HG02870 (cell line): Measurements from ENCODE around the gene LAMA4.
"Not testable (repeated sequence)": the region's sequence is repeated elsewhere in the genome, so short reads cannot be mapped to it uniquely, and the experiment has no call there.

ENCODE experiments used
- ATAC-seq: cut with Tn5 transposase; IDR thresholded peaks from one replicate; pipeline ENCODE4 v1.9.1; 2021; ENCODE audit warnings: mild to moderate bottlenecking, moderate library complexity; ENCODE audit not compliant: unreplicated experiment

LAMA4 gene

DNA sequence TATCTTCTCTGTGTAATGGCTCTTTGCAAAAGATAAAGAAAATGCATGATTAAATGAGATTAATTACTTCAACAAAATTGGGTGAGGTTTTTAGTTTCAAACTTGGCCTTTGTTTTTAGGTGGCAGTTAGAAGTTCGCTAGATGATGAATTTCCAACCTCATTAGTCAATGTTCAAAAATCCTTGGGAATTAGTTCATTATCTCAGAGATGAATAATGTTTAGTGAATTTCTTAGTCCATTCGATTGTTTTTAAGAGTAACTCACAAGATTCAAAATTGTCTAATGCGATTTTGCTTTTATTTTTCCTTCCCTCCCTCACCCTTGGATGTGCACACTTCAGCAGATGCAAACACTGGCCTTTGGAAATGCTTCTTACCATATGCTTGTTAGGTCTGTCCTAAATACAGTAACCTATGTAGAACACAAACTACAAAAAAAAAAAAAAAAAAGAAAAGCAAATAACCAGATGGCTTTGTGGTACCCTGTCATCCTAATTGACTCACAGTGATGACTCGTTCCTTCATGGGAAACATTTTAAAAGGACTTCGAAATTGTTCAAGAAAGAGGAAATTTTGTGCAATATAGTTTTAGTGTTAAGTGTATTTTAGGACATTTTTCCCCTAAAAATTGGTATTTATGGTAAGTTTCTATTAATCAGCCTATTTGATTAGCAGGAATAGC lies 100.3 kb downstream of the LAMA4 start:
- ATAC-seq: no peak

DNA sequence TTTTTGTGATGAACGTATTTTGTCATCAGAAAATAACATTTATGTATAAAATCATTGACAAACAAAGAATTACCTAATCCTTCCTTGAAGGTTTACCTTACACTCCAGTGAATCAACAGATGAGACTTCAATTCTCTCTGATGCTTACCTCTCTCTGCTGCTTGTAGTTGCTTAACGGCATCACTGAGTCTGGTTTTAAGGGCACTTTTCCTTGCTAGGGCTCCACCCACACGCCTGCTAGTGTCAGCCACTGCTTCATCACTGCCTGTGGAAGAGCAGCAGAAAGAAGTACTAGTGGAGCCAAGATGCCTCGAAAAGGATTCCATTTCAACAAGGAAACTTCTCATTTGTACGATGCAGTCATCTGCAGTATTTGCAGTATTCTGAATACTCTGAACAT lies 104.0 kb downstream of the LAMA4 start:
- no peak for ATAC-seq

DNA sequence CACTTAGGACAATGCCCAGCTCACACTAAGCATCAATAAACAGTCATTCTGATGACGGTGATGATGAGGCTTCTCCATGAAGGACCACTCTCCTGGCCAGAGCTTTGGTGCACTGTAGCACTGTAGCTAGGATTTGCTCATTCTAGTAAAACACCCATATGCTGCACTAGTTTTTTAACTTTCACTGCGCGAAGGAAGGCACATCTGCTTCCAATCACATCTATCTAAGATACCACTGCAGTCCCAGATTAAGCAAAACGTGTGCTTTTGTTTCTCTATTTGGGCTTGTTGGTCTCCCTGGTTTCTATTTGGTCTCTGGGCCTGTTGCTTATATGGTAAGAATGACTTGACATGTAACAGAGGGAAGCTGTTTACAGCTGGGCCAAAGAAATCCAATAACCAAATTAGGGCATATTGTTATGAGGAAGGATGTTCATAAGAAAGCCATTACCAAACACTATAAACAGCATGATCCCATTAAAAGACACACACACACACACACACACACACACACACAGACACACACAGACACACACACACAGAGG lies 104.6 kb downstream of the LAMA4 start:
- no peak for ATAC-seq

DNA sequence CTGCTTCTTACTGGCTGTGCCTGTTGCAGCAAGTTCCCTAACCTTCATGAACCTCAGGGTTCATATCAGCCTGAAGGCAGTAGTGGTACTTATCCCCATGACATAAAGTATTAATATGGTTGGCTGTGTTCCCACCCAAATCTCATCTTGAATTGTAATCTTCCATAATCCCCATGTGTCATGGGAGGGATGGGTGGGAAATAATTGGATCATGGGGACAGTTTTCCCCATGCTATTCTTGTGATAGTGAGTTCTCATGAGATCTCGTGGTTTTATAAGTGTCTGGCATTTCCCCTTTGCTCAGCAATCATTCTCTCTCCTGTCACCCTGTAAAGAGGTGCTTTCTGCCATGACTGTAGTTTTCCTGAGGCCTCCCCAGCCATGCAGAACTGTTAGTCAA lies 105.1 kb downstream of the LAMA4 start:
- ATAC-seq: no peak

DNA sequence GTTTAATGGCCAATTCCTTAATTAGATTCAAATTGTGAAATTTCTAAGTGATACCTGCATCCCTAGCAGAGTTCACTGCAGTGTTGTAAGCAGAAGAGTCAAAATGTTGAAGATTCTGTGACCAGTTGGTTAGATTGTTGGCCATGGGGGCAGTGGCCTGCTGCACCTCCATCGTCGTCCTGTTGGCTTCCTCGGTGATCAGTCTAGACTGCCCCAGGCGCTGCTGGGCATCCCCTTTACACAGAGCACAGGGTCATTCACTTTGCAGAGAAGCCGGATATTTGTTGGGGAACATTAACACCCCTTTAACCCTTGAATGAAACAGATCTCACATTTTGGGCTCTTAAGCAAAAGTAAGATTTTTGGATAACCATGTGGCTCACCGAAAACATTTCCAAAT lies 106.3 kb downstream of the LAMA4 start:
- no peak for ATAC-seq

DNA sequence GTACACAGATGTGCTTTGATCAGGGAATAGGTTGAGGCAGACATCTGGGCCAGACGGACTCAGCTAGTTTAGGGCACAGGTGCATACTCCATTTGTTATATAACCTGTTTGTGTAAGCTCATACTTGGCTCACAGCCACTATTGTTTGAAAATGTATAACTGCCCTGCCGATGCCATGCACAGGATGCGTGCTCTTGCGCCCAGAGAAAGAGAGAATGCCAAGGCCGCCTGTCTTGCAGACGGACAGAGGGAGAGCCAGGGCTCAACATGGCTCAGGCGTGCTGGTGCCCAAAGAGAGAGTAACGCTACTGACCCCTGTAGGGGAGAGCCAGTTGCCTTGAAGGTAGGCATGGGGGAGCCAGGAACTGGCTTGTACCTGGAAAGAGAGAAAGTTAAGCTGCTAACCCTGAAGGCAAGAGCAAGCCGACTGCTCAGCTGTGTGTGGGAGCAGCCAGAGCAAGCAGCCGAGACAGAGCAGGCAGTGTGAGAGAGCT lies 109.2 kb downstream of the LAMA4 start:
- no peak for ATAC-seq

DNA sequence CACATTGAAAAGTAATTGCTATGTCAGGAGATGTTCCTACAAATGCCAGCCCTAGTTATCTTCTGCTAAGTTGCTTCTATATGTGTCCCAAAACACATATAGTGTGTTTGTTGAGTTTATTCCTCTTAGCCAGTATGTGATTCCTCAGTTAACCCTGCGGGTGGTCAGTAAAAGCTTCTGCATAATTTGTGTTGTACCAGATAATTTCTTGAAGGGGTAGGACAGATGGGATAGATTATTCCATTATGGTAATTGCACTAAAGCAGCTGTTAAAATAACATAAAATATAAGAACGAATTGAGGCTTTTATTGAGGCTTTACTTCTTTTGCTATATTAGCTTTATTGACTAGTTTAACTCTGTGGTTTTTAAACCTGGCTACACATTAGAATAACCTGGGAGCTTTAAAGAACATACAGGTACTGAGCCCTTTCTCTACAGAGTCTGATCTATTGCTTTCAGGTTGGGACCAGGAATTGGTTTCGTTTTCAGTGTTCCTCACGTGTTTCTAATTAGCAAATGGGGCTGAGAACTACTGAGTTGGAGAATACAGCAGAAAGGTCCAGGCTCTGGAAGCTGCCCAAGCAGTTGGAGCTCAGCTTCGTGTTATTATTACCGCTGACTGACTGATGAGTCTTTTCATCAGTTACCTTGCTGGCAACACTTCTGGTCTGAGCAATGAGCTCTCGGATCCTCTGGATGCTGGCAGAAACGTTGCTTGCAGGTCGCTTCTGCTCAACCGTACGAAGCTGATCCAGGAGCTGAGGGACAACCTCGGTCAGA lies 110.0 kb downstream of the LAMA4 start:
- ATAC-seq: no peak

DNA sequence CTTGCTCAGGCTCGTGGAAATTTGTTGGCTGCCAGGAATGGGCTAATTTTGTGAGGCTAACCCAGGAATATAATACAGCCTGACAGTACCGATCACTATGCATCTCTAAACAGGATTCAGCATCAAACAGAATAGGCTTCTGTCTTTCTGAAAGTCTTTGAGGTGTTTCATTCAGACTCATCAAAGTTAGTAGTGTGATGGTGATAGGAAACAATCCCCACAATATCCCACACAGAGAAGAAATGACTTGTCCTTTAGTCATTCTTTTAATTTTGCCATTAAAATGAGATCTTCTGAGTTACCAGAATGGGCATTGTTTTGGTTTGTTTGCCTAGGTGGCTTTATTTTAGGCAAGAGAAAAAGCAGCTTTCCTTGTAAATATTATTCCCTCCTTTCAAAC lies 112.7 kb downstream of the LAMA4 start:
- ATAC-seq: no peak

DNA sequence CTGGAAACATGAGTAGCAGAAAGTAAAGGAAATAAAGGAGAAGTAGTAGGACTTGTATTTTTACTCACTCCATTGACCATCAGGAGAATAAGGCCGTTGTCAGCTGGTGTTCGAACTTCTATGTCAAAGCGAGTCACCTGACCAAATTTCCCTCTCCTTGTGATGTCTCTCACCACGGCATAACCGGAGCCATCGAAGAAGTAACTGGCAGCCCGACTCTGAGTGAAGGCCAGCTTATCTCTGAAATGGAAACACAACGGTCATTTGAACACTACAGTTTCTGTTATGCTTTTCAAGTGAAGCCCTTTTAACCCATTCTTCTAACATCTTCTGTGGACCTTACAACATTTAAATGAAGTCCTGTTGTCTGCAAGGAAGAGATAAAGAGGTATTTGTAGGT lies 115.3 kb downstream of the LAMA4 start:
- no peak for ATAC-seq

DNA sequence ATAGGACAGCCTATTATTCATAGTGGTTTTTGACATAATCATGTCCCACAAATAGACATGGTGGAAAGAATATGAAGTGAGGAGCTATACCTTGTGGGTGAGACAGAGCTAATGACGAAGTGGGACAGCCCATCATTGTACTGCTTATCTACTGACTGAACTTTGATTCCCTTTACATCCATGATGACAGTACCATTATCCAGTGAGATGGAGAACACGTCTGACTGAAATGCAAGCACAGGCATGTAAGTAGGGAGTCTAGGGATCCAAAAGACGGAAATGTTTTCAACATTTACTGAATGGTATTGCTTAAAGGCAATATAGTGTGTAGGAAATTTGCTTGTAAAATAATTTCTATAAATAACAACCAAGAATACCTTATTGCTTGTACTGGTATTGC lies 123.5 kb downstream of the LAMA4 start:
- no peak for ATAC-seq

DNA sequence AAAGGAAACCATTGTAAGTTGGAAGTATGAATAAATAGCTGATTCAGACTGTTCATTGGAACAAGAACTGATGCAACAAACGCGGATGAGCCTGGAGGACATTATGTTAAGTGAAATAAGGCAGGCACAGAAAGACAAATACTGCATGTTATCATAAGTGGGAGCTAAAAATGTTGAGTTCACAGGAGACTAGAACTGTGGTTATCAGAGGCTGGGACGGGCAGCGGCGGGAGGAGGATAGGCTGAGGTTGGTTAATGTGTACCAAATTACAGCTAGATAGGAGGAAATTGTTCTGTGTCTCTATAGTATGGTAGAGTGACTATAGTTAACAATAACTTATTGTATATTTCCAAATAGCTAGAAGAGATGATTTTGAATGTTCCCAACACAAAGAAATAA lies 126.2 kb downstream of the LAMA4 start:
- ATAC-seq: no peak

DNA sequence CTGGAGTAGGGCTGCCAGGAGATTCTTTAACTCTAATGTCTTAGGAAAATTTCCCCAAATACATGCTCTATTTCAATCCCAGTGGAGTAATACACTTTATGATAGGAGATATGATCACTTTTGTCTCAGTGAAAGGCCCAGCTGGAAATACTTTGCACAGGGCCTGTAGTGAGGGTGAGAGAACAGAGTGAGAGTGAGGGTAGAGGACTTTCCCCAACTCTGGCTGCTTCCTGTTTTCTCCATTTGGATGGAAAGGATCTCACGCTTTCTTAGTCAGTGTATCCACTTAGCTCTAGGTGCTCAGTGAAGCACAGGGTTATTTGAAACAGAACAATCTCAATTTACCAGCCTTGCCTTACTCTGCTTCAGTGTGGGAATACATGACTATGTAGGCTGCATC lies 130.4 kb downstream of the LAMA4 start:
- ATAC-seq: no peak

DNA sequence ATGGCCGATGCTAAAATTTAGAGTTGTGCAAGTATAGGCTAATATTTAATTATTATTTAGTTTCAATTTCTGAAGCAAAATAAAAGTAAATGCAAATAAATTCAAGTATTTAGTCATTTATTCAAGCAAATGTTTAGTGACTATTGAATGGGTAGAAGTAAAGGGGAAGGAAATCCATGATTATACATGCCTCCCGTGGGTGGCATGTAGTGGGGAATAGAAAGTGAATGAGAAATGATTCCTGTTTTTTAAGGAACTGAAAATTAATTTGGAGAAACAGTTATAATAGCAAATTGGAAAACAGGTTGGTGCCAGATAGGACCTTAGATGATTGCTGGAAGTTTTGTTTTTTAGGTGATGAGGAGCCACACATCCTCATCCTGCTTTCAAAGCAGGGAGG lies 131.6 kb downstream of the LAMA4 start:
- ATAC-seq: no peak

DNA sequence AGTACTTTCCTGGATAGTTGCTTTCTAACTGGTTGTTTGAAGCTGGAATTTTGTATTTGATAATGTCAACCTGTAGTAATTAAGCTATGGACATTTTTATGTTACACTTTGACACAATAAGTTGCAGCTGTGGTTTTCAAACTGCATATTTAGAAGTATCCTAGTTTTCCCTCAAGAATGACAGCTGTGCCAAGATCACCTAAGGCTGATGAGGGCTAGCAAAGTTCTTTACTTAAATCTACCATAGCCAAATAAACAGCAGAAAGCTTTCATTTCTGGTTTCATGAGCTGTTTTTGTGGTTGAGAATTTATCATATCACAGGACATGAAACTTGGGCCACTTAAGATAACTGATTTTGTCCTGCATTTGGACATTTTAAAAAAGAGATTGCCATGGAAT lies 136.3 kb downstream of the LAMA4 start:
- ATAC-seq: no peak

DNA sequence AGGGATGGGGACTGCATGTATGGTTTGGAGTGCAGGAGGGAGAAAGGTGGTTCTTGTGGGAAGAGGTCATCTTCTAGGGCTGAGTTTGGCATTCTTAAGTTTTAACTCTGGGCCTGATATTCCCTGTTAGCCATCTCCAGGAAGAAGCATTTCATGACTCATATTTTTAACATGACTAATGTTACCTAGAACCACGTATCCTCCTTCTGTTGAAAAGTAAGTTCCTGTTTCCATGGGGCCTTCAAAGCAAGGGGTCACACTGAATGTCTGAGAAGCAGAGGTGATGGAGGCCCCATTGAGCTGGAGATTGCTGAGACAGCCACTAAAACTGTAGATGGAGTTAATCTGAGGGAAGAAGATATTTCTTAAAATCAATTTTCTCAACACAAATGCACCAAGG lies 136.8 kb downstream of the LAMA4 start:
- ATAC-seq: no peak

DNA sequence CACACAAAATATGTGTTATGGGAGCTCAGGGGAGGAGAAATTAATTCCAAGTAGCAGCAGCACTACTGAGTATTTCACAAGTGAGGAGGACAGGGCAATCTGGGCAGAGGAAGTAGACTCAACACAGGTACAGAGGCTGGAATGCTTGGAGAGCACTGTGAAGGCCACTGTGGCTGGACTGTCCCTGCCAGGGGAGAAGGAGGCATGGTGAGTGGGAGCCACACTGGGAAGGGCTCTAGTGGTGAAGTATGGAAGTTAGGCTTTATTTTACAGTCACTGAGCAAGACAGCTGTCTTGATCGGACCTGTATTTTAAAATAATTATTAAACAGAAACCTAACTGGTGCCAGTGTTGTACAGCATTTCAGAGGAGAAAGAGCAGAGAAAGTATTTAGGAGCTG lies 138.1 kb downstream of the LAMA4 start:
- ATAC-seq: no peak

DNA sequence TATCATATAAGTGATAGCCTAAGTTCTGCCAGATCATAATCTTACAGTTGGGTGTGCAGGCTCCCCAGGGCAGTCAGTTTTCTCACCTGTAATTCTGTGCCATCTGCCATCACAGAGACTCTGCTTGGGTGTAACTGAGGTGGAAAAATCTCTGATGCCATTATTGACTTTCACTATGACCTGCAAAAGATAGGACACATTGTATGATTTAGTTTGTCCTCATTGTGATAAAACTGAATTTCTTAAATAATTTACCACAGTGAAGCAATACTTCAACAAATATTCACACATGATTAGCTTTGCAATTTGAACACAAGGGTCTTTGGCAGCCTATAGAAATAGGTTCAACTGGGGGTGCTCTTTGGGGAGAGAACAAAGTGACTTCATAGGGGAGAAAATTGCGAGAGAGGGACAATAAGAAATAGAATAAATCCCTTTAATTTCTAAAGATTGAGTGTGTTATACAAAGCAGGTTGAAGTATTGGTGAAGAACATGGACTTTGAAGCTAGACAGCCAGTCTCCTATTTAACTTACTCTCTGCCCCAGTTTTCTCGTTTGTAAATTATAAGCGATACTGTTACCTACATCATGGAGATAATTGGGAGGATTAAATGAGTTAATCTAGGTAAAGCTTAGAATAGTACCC lies 139.7 kb downstream of the LAMA4 start:
- no peak for ATAC-seq

DNA sequence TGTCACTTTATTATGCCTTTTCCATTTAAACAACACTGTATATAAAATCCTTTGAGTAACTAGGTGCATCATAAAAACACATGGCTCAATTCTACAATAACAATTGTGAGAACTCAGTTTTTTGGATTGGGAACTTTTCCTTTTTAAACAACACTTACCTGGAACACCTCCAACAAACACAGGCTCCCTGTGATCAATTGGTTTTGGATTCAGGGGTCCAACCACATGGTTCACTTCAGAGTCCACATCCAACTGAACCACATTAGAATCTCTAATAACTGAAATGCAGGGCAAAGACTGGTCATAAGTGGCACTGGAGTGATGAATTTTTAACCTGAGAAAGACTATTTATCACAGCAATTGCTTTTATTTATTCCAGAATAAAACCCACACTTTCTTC lies 140.4 kb downstream of the LAMA4 start:
- no peak for ATAC-seq

DNA sequence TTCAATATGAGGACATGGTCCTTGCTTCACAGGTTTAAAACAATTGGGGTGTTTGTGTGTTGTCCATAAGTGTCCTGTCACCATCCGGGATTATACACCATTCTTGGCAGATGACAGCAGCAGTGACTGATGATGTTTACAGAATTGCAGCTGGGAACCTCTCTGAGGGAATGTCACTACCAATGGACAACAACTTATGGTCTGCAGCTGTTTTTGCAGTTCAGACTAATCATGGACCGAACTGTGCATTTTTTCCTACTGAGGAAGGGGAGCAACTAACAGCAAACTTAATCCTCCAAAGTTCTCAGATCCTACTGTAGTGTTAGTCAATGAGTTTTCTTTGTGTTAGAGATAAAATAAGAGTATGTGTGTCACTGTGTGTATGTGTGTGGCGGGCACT lies 140.9 kb downstream of the LAMA4 start:
- no peak for ATAC-seq

DNA sequence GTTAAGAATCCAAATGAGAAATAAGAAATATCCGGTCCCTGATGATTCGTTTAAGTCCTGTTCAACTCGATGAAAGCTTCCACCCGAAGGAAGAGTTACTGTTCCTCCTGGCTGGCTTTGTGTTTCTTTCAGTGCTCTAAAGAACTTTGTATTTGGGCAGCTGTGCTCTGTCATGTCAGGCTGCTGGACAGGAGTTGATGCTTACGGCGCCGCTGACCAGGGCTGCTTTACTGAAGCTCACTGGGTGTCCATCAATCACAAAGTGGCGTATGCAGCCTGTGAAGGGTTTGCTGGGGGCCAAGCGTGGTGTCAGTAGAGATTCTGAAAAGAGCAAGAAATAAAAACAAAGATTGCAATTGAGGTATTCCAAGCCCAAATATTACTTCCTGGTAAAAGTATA lies 145.1 kb downstream of the LAMA4 start:
- ATAC-seq: no peak

DNA sequence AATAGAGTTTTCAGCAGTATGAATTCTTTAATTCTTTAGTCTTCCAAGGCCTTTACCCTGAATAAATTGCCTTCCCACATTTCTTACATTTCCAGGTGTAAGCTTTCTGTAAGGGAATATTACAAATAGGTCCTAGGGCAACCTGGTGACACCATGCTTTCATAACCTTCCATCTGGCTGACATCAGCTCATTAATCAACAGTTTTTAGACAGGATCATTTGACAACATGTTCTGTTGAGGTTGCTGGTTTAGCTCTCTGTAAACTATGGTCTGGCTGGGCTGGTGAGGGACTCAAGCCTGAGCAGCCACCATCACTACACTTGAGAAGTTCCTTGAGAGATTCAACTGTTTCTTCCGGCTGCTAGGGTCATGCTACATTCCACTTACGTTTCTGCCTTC lies 147.8 kb downstream of the LAMA4 start:
- ATAC-seq: no peak

DNA sequence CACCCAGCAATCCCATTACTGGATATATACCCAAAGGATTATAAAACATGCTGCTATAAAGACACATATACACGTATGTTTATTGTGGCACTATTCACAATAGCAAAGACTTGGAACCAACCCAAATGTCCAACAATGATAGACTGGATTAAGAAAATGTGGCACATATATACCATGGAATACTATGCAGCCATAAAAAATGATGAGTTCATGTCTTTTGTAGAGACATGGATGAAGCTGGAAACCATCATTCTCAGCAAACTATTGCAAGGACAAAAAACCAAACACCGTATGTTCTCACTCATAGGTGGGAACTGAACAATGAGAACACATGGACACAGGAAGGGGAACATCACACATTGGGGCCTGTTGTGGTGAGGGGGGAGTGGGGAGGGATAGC lies 148.3 kb downstream of the LAMA4 start:
- not testable (repeated sequence) for ATAC-seq
